H1 (cell line): ENCODE results near the gene S100A14.

Source experiments
- HDAC2 ChIP-seq, 2 experiments: fragments of 300-600 bp in 1 of 2; sonication (generic) in 1 of 2; IDR thresholded peaks; 2 replicates each; pipeline ENCODE4 v1.6.1; 2011 to 2012; ENCODE audit warnings: low read depth in 2 of 2, low read length in 2 of 2, mild to moderate bottlenecking in 2 of 2, moderate library complexity in 2 of 2, borderline replicate concordance in 1 of 2, inconsistent platforms in 1 of 2
- POLR2AphosphoS5 ChIP-seq: IDR thresholded peaks from 2 replicates; pipeline ENCODE4 v1.6.1; 2011; ENCODE audit warnings: low read depth, low read length
- TF ChIP-seq, protein P1 (sequence below), 3 experiments: IDR thresholded peaks; 1 replicate in 2 of 3; 2 replicates in 1 of 3; pipeline versions ENCODE4 v1.5.1 to v1.6.1; 2011; ENCODE audit warnings: low read length in 3 of 3, mild to moderate bottlenecking in 3 of 3, inconsistent platforms in 2 of 3, low read depth in 1 of 3, moderate library complexity in 1 of 3; ENCODE audit not compliant: insufficient read depth in 1 of 3; ENCODE audit errors: control extremely low read depth in 1 of 3

DNA sequence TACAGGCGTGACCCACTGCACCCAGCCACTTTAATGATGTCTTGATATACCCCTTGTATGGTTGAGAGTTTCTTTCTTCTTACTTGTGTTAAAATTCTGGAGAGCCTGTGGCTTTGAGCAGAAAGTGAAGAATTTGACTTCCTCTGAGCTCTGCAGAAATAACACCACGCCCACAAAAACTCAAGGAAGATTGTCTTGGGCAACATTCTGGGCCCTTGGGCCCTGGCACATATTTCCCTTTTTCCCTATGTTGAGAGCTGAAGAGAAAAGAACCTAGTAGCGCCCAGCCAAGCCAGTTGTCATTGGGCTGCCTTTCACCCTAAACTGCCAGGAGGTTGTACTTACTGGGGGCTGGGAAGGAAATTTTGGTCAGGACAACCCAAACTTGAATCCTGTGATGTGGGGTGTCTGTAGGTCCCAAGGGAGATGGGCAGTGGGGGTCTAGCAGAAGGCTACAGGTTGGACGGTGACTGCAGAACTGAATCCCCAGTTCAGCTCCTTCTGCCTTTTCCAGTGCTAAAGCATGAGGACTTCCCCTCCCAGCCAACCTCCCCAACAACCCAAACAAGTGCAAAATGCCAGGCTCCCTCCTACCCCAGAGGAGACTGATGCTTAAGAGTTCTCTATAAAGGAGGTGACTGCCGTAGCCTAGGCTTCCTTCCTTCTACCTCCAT is 30.7 kb upstream of the S100A14 start:
- TF ChIP-seq, protein P1, sequence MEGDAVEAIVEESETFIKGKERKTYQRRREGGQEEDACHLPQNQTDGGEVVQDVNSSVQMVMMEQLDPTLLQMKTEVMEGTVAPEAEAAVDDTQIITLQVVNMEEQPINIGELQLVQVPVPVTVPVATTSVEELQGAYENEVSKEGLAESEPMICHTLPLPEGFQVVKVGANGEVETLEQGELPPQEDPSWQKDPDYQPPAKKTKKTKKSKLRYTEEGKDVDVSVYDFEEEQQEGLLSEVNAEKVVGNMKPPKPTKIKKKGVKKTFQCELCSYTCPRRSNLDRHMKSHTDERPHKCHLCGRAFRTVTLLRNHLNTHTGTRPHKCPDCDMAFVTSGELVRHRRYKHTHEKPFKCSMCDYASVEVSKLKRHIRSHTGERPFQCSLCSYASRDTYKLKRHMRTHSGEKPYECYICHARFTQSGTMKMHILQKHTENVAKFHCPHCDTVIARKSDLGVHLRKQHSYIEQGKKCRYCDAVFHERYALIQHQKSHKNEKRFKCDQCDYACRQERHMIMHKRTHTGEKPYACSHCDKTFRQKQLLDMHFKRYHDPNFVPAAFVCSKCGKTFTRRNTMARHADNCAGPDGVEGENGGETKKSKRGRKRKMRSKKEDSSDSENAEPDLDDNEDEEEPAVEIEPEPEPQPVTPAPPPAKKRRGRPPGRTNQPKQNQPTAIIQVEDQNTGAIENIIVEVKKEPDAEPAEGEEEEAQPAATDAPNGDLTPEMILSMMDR (IDR thresholded peaks at IDR 0.05; ENCODE audit: control extremely low read depth in 1 of 3, insufficient read depth in 1 of 3, low read depth in 1 of 3, low read length in 3 of 3): no peak
- TF ChIP-seq POLR2AphosphoS5 (no peak), HDAC2 (IDR thresholded peaks at IDR 0.05; ENCODE audit: borderline replicate concordance in 1 of 2, low read depth in 2 of 2, low read length in 2 of 2) (no peak)
